GM12872 (cell line): ENCODE measurements around the gene CASP9.

Experiments
- CTCF ChIP-seq: IDR thresholded peaks from 3 replicates; pipeline ENCODE4 v1.5.1; 2011; ENCODE audit warnings: low read depth, mild to moderate bottlenecking, low read length, moderate library complexity; ENCODE audit not compliant: insufficient read depth

Gene CASP9

GRCh38 chr1:15524021-15524282 lies at the start of gene CASP9:
Gene CASP9, minus strand, starts transcription at chr1:15524215. Its CDS starts 15 bp downstream, at chr1:15524200.
- no peak for TF ChIP-seq CTCF

GRCh38 chr1:15573477-15573876 lies 49.5 kb upstream of the CASP9 start:
- no peak for TF ChIP-seq CTCF

DNA sequence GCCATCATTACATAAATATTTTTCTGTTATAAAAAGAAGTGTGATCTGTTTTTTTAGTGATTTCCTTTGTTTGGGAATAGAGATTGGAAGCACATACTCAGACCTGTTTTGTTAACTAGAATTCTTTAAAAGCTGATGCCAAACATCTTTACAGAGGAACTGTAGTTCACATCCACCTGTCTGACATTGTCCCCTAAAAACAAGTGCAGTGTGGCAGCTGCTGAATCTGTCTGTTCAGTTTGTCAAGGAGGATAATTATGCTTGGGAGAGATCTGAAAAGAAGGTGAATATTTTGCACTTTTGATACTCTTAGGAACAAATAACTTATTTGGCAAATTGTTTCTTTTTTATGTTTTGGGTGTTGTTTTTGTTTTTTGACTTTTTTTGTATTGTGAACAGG lies 47.3 kb upstream of the CASP9 start:
- TF ChIP-seq CTCF, result no peak

GRCh38 chr1:15570861-15571260 lies 46.8 kb upstream of the CASP9 start:
- TF ChIP-seq CTCF, result no peak

GRCh38 chr1:15568387-15569073 lies 44.5 kb upstream of the CASP9 start:
- no peak for TF ChIP-seq CTCF

- no peak for TF ChIP-seq CTCF
Observed at GRCh38 chr1:15559189-15559810, 35.3 kb upstream of the CASP9 start.

DNA sequence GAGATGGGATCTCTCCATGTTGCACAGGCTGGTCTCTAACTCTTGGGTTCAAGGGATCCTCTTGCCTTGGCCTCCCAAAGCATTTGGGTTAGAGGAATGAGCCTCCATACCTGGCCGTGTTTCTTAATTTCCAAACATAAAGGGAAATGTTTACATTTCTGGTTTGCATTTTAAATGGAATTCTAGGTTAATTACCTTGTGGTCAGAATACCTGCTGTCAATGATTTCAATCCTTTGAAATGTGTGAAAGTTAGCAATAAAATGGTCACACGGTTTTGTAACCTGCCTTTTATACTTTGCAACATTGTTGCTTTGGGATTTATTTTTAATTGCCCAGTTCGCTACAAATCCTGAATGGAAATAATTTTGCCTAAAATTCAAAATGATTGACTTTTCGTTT lies 34.5 kb upstream of the CASP9 start:
- no peak for TF ChIP-seq CTCF
